Measurements from ENCODE around the gene KLHL5.

GRCh38 chr4:39118034-39118658 is 56.1 kb downstream of the KLHL5 start:
- TF ChIP-seq CTCF (conservative IDR thresholded peaks at IDR 0.05) (no peak), EZH2 (IDR thresholded peaks at IDR 0.05; ENCODE audit: low read depth) (no peak)

Data from PC-9 (cell line).